ENCODE results near the gene UCKL1.

UCKL1 gene

GRCh38 chr20:63892402-63892801, 63.8 kb downstream of the UCKL1 start:
- no peak for DNase-seq (ENCODE audit: low read depth in 1 of 2, low spot score in 1 of 2)

- no peak for DNase-seq (ENCODE audit: low read depth in 1 of 2, low spot score in 1 of 2)
These were observed 64.9 kb downstream of the UCKL1 start for GRCh38 chr20:63891061-63892002.

GRCh38 chr20:63890616-63891015, 65.6 kb downstream of the UCKL1 start:
- no peak for DNase-seq (ENCODE audit: low read depth in 1 of 2, low spot score in 1 of 2)

- DNase-seq (ENCODE audit: low read depth in 1 of 2, low spot score in 1 of 2): no peak
These were observed 66.0 kb downstream of the UCKL1 start for GRCh38 chr20:63890201-63890576.
